ENCODE data around the gene TRABD2A.

- TF ChIP-seq POLR2AphosphoS5 (IDR thresholded peaks at IDR 0.05) (no peak), CTCF (IDR thresholded peaks at IDR 0.05) (no peak)
These were observed 18.9 kb downstream of the TRABD2A start for GRCh38 chr2:84862006-84862405.
